Kidney glomerular epithelial cell (primary cell): ENCODE measurements around the gene AASDHPPT.
"Not testable (repeated sequence)": the region's sequence is repeated elsewhere in the genome, so short reads cannot be mapped to it uniquely, and the experiment has no call there.

Experiments
- DNase-seq: peaks from one replicate; lab custom pipeline; 2025; lab: John Stamatoyannopoulos, UW

AASDHPPT gene

GRCh38 chr11:106077609-106078455, at the start of gene AASDHPPT:
AASDHPPT (plus strand) TSS chr11:106077662; CDS start chr11:106077711, 49 bp downstream.
- DNase-seq = peak; percentile 36

- DNase-seq = no peak
Observed at GRCh38 chr11:106030609-106031008, 46.9 kb upstream of the AASDHPPT start.

- peak; percentile 54 for DNase-seq
Observed at GRCh38 chr11:106031202-106031810, 46.2 kb upstream of the AASDHPPT start.

GRCh38 chr11:106031936-106032335, 45.5 kb upstream of the AASDHPPT start:
- no peak for DNase-seq

GRCh38 chr11:106032861-106033260, 44.6 kb upstream of the AASDHPPT start:
- no peak for DNase-seq

GRCh38 chr11:106043540-106043939, 33.9 kb upstream of the AASDHPPT start:
- DNase-seq = no peak

- DNase-seq = peak; percentile 85
Observed at GRCh38 chr11:106047631-106048030, 29.8 kb upstream of the AASDHPPT start.

GRCh38 chr11:106049727-106050476, 27.6 kb upstream of the AASDHPPT start:
- DNase-seq = no peak

GRCh38 chr11:106051103-106051502, 26.4 kb upstream of the AASDHPPT start:
- no peak for DNase-seq

- DNase-seq = not testable (repeated sequence)
Observed at GRCh38 chr11:106058377-106058776, 19.1 kb upstream of the AASDHPPT start.

GRCh38 chr11:106059617-106060016, 17.8 kb upstream of the AASDHPPT start:
- DNase-seq = no peak

- DNase-seq = no peak
Observed at GRCh38 chr11:106061249-106061784, 16.1 kb upstream of the AASDHPPT start.

- no peak for DNase-seq
Observed at GRCh38 chr11:106061954-106062949, 15.2 kb upstream of the AASDHPPT start.

GRCh38 chr11:106063009-106063408, 14.5 kb upstream of the AASDHPPT start:
- DNase-seq = no peak

- DNase-seq = no peak
Observed at GRCh38 chr11:106070606-106071005, 6.9 kb upstream of the AASDHPPT start.

- DNase-seq = no peak
Observed at GRCh38 chr11:106072804-106073203, 4.7 kb upstream of the AASDHPPT start.

- no peak for DNase-seq
Observed at GRCh38 chr11:106076171-106076918, 1.1 kb upstream of the AASDHPPT start.

- DNase-seq = peak; percentile 98
Observed at GRCh38 chr11:106076919-106077608, 398 bp upstream of the AASDHPPT start, which contains the start of gene KBTBD3. KBTBD3 (minus strand) TSS chr11:106077347; CDS start chr11:106059097, 18,250 bp downstream.

- no peak for DNase-seq
Observed at GRCh38 chr11:106082096-106082495, 4.6 kb downstream of the AASDHPPT start.

GRCh38 chr11:106086135-106086534, 8.7 kb downstream of the AASDHPPT start:
- DNase-seq = no peak
